Measurements from ENCODE around the gene CST5.

DNA sequence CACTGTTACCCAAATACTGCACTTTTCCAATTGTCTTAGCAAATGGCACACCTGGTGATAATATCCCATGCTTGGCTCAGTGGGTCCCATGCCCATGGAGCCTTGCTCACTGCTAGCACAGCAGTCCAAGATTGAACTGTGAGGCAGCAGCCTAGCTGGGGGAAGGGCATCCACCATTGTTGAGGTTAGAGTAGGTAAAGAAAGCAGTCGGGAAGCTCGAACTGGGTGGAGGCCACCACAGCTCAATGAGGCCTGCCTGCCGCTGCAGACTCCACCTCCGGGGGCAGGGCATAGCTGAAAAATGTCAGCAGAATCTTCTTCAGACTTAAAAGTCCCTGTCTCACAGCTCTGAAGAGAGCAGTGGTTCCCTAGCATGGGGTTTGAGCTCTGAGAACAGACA lies 43.8 kb downstream of the CST5 start:
- TF ChIP-seq, protein P1, sequence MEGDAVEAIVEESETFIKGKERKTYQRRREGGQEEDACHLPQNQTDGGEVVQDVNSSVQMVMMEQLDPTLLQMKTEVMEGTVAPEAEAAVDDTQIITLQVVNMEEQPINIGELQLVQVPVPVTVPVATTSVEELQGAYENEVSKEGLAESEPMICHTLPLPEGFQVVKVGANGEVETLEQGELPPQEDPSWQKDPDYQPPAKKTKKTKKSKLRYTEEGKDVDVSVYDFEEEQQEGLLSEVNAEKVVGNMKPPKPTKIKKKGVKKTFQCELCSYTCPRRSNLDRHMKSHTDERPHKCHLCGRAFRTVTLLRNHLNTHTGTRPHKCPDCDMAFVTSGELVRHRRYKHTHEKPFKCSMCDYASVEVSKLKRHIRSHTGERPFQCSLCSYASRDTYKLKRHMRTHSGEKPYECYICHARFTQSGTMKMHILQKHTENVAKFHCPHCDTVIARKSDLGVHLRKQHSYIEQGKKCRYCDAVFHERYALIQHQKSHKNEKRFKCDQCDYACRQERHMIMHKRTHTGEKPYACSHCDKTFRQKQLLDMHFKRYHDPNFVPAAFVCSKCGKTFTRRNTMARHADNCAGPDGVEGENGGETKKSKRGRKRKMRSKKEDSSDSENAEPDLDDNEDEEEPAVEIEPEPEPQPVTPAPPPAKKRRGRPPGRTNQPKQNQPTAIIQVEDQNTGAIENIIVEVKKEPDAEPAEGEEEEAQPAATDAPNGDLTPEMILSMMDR (IDR thresholded peaks at IDR 0.05 in 8 of 11, conservative IDR thresholded peaks at IDR 0.05 in 3 of 11): no peak
- TF ChIP-seq POLR2AphosphoS5 (IDR thresholded peaks at IDR 0.05) (no peak), POLR2A (IDR thresholded peaks at IDR 0.05) (no peak)
